GM23338 (cell line): ENCODE measurements around the gene METTL2B. TPM values are rescaled to one million over a fixed set of nuclear protein-coding genes. Genes with fewer than 3 reads are reported as not detected.

ENCODE experiments used
- polyA plus RNA-seq: library from polyadenylated mRNA; unstranded; fragments of >200 nt; fragmentation: Nextera tagmentation; extraction: Ambion mirVana; gene quantifications from 2 replicates; pipeline ENCODE4 v1.2.1, GENCODE V29; 2016
- small RNA-seq: library from RNA; depleted of rRNA; stranded (forward); fragments of <200 nt; gene quantifications from one replicate; pipeline ENCODE3, GENCODE V24; 2014; ENCODE audit warnings: low replicate concordance
- total RNA-seq: library from RNA; depleted of rRNA; stranded (reverse); fragments of >200 nt; shearing (Covaris generic); gene quantifications from 2 replicates; pipeline ENCODE4 v1.2.3, GENCODE V29; 2014; rRNA removed

METTL2B gene
- total and polyA plus RNA-seq, 2 experiments from 2014 or later, result 21.2 to 48.3 TPM

Small RNA genes within 50 kb of the gene (small RNA-seq; reads per million reads assigned to genes)
- gene AC010655.1 (not detected), gene AC010655.2 (not detected), gene RF00017 (not detected), gene RNU7-54P (not detected)

Other genes starting within 250 kb of the METTL2B start
- not detected in 2 replicates for gene LEP, start 235.5 kb upstream of the METTL2B start, total RNA-seq
- gene LEP, start 235.5 kb upstream of the METTL2B start, polyA plus RNA-seq, result not detected in 2 replicates
- 24.3 and 29.2 TPM in 2 replicates for gene RBM28, start 132.8 kb upstream of the METTL2B start, total RNA-seq
- gene RBM28, start 132.8 kb upstream of the METTL2B start, polyA plus RNA-seq, result 83.8 and 87.5 TPM in 2 replicates
- 0.56 and 1.0 TPM in 2 replicates for gene PRRT4, start 115.1 kb upstream of the METTL2B start, total RNA-seq
- 0.47 and 0.55 TPM in 2 replicates for gene PRRT4, start 115.1 kb upstream of the METTL2B start, polyA plus RNA-seq
- 35.8 and 48.3 TPM in 2 replicates for gene IMPDH1, start 66.8 kb upstream of the METTL2B start, total RNA-seq
- 15.3 and 16.4 TPM in 2 replicates for gene IMPDH1, start 66.8 kb upstream of the METTL2B start, polyA plus RNA-seq
- 32.4 and 38.5 TPM in 2 replicates for gene HILPDA, start 20.9 kb upstream of the METTL2B start, total RNA-seq
- gene HILPDA, start 20.9 kb upstream of the METTL2B start, polyA plus RNA-seq, result 57.5 and 70.6 TPM in 2 replicates
- gene GARIN1A, start 195.5 kb downstream of the METTL2B start, total RNA-seq, result 0.12 TPM in 1 of 2 replicates, not detected in the other
- 0.10 TPM in 1 of 2 replicates, not detected in the other for gene GARIN1A, start 195.5 kb downstream of the METTL2B start, polyA plus RNA-seq